CD4-positive, CD25-positive, alpha-beta regulatory T cell (primary cell): ENCODE measurements around the gene HAGH. TPM values are rescaled to one million over a fixed set of nuclear protein-coding genes. Genes with fewer than 3 reads are reported as not detected.

Source experiments
- ATAC-seq, 2 donors: fragments of 150-1000 bp; cut with Tn5 transposase; one replicate each; pipeline ENCODE4 v1.10.0; 2021; ENCODE audit warnings: low read depth in 2 of 2, moderate number of reproducible peaks in 2 of 2, moderate library complexity in 1 of 2
- DNase-seq, 3 donors: peaks; one replicate each; pipeline versions ENCODE4 v3.0.0 to v3.0.0-alpha.2; 2012 to 2022; ENCODE audit warnings: mixed read lengths in 1 of 3
- H3K27ac ChIP-seq: one replicate; pipeline ENCODE4 v1.7.0; 2013; ENCODE audit warnings: mild to moderate bottlenecking, low read length; ENCODE audit not compliant: insufficient read depth, poor library complexity, severe bottlenecking
- H3K27me3 ChIP-seq: one replicate; pipeline ENCODE4 v1.7.0; 2013; ENCODE audit warnings: low read length; ENCODE audit not compliant: control insufficient read depth, insufficient read depth
- H3K36me3 ChIP-seq: one replicate; pipeline ENCODE4 v1.7.0; 2013; ENCODE audit warnings: mild to moderate bottlenecking, low read length, moderate library complexity; ENCODE audit not compliant: control insufficient read depth, insufficient read depth
- H3K4me1 ChIP-seq: 2 replicates; pipeline ENCODE4 v1.7.0; 2013; ENCODE audit warnings: mild to moderate bottlenecking, low read length; ENCODE audit not compliant: insufficient read depth, control insufficient read depth, poor library complexity, severe bottlenecking
- H3K4me3 ChIP-seq: one replicate; pipeline ENCODE4 v1.7.0; 2013; ENCODE audit warnings: low read depth, mild to moderate bottlenecking, low read length, moderate library complexity
- H3K9me3 ChIP-seq, 2 experiments: 1 replicate in 1 of 2; 2 replicates in 1 of 2; pipeline ENCODE4 v1.7.0; 2013; ENCODE audit warnings: low read length in 2 of 2, mild to moderate bottlenecking in 1 of 2, moderate library complexity in 1 of 2; ENCODE audit not compliant: control insufficient read depth in 2 of 2
- H3K27ac Mint-ChIP-seq, 3 donors: one replicate each; pipeline ENCODE4 v1.8.0; 2020 to 2022; ENCODE audit warnings: mild to moderate bottlenecking in 3 of 3, mixed read lengths in 3 of 3, moderate library complexity in 2 of 3
- H3K27me3 Mint-ChIP-seq: one replicate; pipeline ENCODE4 v1.8.0; 2022; ENCODE audit warnings: mild to moderate bottlenecking, mixed read lengths
- H3K36me3 Mint-ChIP-seq: one replicate; pipeline ENCODE4 v1.8.0; 2020; ENCODE audit warnings: mixed read lengths
- H3K4me1 Mint-ChIP-seq, 4 donors: one replicate each; pipeline ENCODE4 v1.8.0; 2020 to 2022; ENCODE audit warnings: mixed read lengths in 4 of 4, mild to moderate bottlenecking in 1 of 4
- H3K4me3 Mint-ChIP-seq, 4 donors: one replicate each; pipeline ENCODE4 v1.8.0; 2020 to 2022; ENCODE audit warnings: mild to moderate bottlenecking in 4 of 4, mixed read lengths in 4 of 4, moderate library complexity in 3 of 4
- H3K9me3 Mint-ChIP-seq, 7 donors: one replicate each; pipeline ENCODE4 v1.8.0; 2020 to 2022; ENCODE audit warnings: mixed read lengths in 7 of 7, mild to moderate bottlenecking in 3 of 7, moderate library complexity in 2 of 7
- polyA plus RNA-seq, 4 donors: library from polyadenylated mRNA; unstranded; fragments of 300-500 nt; fragmentation: Illumina TruSeq; gene quantifications; one replicate each; pipeline ENCODE4 v1.2.3, GENCODE V29; 2021
- total RNA-seq: library from RNA; stranded (reverse); gene quantifications from one replicate; pipeline ENCODE4 v1.2.3, GENCODE V29; 2022

The HAGH gene
- total and polyA plus RNA-seq, 5 donors from 2014 or later: 36.1 to 69.1 (median 46.4) TPM

DNA sequence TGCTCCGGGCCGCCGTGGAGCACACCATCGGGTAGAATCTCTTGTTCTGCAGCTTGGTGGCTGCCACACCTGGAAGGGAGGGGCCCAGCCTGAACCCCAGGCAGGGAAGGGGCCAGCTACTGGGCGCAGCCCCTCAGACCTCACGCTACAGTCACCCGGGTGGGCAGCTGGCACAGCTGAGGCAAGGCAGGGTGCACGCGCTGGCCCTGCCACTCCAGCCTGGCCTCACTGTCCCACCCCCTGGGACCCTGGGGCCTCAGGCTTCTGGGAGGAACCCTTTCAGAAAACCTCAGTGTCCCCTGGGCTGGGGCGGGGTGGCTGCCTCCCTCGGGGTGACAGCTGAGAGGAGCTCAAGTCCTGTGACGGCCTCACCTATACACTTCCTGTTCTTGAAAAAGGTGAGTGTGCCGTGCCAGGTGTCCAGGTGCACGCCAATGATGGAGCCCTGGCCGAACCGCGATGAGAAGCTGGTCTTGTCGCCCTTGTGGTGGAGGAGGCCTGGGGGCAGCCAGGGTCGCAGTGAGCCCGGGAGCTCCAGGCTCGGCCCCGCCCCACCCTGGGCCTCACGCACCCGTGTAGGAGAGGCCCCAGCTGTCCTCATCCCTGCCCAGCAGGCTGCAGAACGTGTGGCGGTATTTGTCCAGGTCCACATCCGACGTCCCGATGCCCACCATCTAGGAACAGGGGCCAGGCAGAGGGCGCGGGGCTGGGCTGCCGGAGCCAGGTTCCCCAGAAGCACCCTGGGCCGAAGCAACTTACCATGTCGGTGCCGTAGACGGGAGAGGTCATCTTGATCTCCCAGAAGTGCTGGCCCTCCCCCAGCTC is 49.0 kb downstream of the HAGH start:
- ATAC-seq (no peak), DNase-seq (no peak)
- Mint-ChIP-seq H3K36me3 (no peaks in the 10 kb centered on the region), H3K4me3 (no peak overlapping the region), H3K9me3 (no peaks in the 10 kb centered on the region), H3K4me1 (peaks cover 0 to 21% (median under 1%) of the 10 kb centered on the region in 4 donors), H3K27ac (no peak overlapping the region), H3K27me3 (no peaks in the 10 kb centered on the region)
- Histone ChIP-seq H3K4me3 (no peak overlapping the region), H3K4me1 (peaks cover 34% of the 10 kb centered on the region), H3K27ac (no peak overlapping the region), H3K36me3 (peaks cover 19% of the 10 kb centered on the region), H3K27me3 (no peaks in the 10 kb centered on the region), H3K9me3 (no peaks in the 10 kb centered on the region)

DNA sequence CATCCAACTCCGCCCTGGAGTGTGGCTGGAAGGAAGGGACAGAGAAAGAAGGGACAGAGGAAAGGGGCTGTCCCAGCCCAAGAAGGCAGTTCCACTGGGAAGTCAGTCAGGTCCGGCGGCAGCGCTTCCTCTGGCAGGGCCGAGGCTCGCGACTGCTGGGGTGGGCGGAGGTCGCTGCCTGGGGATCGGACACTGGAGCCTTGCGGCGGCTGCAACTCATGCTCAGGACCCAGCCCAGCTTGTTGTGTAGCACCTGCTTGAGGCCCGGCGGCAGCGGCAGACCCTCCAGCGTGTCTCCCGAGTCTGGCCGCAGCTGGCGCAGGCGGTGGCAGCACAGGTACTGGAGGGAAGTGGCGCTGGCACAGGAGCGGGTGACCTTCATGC is 49.6 kb downstream of the HAGH start:
- H3K27me3 Mint-ChIP-seq: no peaks in the 10 kb centered on the region
- peaks cover 19% of the 10 kb centered on the region for H3K36me3 ChIP-seq
- no peak overlapping the region for H3K4me3 ChIP-seq
- H3K9me3 ChIP-seq: no peaks in the 10 kb centered on the region
- ATAC-seq (no peak), DNase-seq (no peak)
- H3K27ac ChIP-seq: no peak overlapping the region
- peaks cover 0 to 24% (median 2%) of the 10 kb centered on the region in 4 donors for H3K4me1 Mint-ChIP-seq
- no peak overlapping the region for H3K4me3 Mint-ChIP-seq
- no peak overlapping the region for H3K27ac Mint-ChIP-seq
- no peaks in the 10 kb centered on the region for H3K9me3 Mint-ChIP-seq
- H3K4me1 ChIP-seq: peaks cover 39% of the 10 kb centered on the region
- H3K27me3 ChIP-seq: no peaks in the 10 kb centered on the region
- H3K36me3 Mint-ChIP-seq: no peaks in the 10 kb centered on the region

DNA sequence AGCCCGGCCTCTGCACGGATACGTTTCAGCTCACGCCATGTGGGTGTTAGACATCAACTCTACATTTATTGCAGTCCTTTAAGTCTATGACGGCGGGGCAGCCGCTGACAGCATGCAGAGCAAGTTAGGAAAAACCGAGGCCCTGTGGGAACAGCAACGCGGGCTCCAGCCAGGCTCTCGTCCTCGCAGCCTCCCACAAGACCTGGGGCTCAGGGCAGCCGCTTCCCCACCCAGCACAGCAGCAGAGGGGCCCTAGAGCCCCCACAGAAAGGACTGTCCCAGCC is 50.0 kb downstream of the HAGH start:
- Mint-ChIP-seq H3K36me3 (no peaks in the 10 kb centered on the region), H3K27ac (no peak overlapping the region), H3K27me3 (no peaks in the 10 kb centered on the region), H3K4me3 (no peak overlapping the region), H3K4me1 (peaks cover 0 to 24% (median 1%) of the 10 kb centered on the region in 4 donors), H3K9me3 (no peaks in the 10 kb centered on the region)
- Histone ChIP-seq H3K27me3 (no peaks in the 10 kb centered on the region), H3K4me3 (no peak overlapping the region), H3K4me1 (peaks cover 38% of the 10 kb centered on the region), H3K27ac (no peak overlapping the region), H3K9me3 (no peaks in the 10 kb centered on the region), H3K36me3 (peaks cover 19% of the 10 kb centered on the region)
- no peak for DNase-seq
- no peak for ATAC-seq

DNA sequence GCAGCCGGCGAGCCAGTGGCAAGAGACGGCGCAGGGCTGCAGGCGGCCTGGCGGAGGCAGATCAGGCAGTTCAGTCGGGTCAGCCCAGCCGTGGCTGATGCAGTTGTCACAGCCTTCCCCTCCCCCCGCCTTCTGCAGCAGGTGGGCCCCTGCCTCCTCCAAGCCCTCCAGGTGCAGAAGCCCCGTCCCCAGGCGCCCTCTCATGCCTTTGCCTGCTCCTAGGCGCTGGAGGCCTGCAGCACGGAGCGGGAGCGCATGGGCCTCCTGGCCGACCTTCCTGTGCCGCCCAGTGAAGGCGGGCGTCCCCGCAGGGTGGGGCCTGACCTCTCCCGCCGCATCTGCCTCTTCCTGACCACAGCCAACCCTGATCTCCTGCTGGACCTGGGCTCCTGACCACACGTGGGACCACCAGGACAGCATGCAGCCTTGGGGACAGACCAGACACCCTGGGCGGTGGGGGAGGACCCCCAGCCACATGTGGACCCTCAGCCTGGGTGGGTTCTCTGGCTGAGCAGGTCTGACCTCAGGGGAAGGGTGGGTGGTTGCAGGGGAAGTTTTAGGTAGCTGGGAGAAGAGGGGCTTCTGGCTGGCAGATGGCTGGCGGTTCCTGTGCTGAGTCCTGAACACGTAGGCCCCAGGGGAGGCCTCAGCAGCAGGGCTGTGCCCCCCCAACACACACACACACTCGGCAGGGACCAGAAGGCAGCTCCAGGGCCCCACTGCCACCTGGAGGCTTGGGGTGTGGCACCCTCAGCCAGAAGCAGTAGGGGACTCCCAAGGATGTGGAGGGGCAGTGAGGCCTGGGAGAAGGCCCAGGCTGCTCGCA is 50.6 kb downstream of the HAGH start:
- Histone ChIP-seq H3K4me1 (peaks cover 33% of the 10 kb centered on the region), H3K27ac (no peak overlapping the region), H3K36me3 (peaks cover 19% of the 10 kb centered on the region), H3K27me3 (no peaks in the 10 kb centered on the region), H3K9me3 (no peaks in the 10 kb centered on the region), H3K4me3 (no peak overlapping the region)
- Mint-ChIP-seq H3K27me3 (no peaks in the 10 kb centered on the region), H3K27ac (no peak overlapping the region), H3K4me1 (peaks cover 0 to 18% (median 1%) of the 10 kb centered on the region in 4 donors), H3K4me3 (peak overlapping the region in 1 of 4 donors; percentile 41), H3K36me3 (no peaks in the 10 kb centered on the region), H3K9me3 (no peaks in the 10 kb centered on the region)
- no peak for ATAC-seq
- no peak for DNase-seq

DNA sequence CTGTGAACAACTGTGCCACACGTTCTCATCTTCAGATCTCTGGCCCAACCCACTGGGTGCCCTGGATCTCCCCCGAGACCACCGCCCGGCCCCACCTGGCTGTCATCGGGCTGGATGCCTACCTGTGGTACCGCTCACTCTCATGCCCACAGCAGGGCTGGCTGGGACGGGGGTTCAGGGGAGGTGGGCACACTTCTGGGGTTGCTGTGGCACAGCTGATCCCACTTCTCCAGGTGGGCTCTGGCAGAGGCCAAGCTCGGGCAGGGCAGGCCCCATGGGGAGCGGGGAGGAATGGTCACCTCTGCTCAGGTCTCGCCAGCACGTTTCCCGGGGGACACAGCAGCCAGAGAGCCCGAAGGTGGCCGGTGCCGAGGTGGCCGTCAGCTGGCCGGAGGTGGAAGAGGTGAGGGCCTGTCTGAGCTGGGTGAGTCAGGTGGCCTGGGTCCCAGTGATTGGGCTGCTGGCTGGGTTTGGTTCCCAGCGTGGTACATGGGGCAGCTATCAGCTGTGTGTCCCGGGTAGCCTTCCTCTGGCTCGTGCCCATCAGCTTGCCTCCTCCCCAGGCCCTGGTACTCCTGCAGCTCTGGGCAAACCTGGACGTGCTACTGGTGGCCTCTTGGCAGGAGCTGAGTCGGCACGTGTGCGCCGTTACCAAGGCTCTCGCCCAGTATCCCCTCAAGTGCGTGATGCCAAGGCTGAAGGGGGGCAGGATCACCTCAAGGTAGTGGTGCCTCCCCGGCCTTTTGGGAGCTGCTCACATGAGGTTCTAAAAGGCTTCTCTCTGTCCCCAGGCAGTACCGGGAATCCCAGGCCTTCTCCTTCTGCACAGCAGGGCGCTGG is 51.4 kb downstream of the HAGH start:
- Mint-ChIP-seq H3K4me1 (peaks cover 0 to 16% (median 1%) of the 10 kb centered on the region in 4 donors), H3K9me3 (no peaks in the 10 kb centered on the region), H3K27ac (peak overlapping the region in 1 of 3 donors; percentile 32), H3K36me3 (no peaks in the 10 kb centered on the region), H3K4me3 (peak overlapping the region; percentile 41 to 97 (median 78)), H3K27me3 (no peaks in the 10 kb centered on the region)
- Histone ChIP-seq H3K4me1 (peaks cover 38% of the 10 kb centered on the region), H3K27me3 (no peaks in the 10 kb centered on the region), H3K36me3 (peaks cover 17% of the 10 kb centered on the region), H3K27ac (no peak overlapping the region), H3K4me3 (no peak overlapping the region), H3K9me3 (no peaks in the 10 kb centered on the region)
- ATAC-seq (no peak), DNase-seq (no peak)

DNA sequence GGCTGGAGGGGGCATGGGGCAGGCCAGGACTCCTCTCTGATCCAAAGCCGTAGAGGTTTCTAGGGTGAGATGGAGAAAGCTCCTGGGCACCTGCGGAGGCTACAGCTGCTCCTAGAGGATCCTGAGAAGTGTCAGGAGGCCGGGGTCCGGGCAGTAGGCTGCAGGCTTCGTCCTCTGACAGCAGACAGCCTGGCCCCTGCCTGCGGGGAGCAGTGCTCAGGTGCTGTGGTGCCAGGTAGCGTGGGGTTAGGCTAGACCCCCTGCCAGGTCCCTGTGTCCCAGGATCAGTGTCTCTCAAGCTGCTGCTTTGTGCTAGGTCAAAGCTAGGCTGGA is 52.2 kb downstream of the HAGH start:
- H3K4me3 Mint-ChIP-seq: peak overlapping the region; percentile 41 to 97 (median 91)
- no peaks in the 10 kb centered on the region for H3K27me3 Mint-ChIP-seq
- peaks cover 0 to 18% (median 1%) of the 10 kb centered on the region in 4 donors for H3K4me1 Mint-ChIP-seq
- ATAC-seq: no peak
- Histone ChIP-seq H3K27ac (no peak overlapping the region), H3K27me3 (no peaks in the 10 kb centered on the region), H3K4me1 (peaks cover 46% of the 10 kb centered on the region), H3K9me3 (no peaks in the 10 kb centered on the region), H3K4me3 (no peak overlapping the region), H3K36me3 (peaks cover 17% of the 10 kb centered on the region)
- no peaks in the 10 kb centered on the region for H3K9me3 Mint-ChIP-seq
- no peaks in the 10 kb centered on the region for H3K36me3 Mint-ChIP-seq
- no peak for DNase-seq
- peak overlapping the region in 1 of 3 donors; percentile 32 for H3K27ac Mint-ChIP-seq

DNA sequence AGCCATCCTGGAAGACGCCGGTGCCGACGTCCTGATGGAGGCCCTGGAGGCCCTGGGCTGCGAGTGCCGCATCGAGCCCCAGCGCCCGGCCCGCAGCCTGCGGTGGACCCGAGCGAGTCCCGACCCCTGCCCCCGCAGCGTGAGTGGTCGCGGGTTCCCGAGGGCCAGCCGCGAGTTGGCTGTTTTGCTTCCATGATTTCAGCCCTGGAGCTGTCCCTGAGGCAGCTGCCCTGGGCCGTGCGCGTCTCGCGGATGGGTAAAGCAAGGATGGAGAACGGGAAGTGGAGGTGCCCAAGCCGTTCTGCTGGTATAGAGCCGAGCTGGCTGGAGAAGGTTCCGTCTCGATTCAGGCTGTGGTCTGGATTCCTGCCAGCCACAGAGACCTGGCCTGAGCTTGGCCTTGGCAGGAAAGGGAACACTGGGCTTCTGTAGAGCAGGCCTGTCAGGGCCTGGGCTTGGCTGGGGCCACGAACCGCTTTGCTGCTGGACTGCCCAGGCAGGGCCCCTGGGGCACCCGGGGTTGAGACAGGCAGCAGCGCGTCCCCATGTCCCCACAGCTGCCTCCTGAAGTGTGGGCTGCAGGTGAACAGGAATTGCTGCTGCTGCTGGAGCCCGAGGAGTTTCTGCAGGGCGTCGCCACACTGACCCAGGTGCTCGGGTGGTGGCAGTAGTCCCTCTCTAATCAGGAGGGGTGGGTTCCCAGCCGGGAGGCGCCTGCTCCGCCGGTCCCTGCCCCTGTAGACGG is 52.8 kb downstream of the HAGH start:
- peak overlapping the region; percentile 84 to 98 (median 97) for H3K4me3 Mint-ChIP-seq
- ATAC-seq: no peak

More for the DNA sequence above, 52.8 kb downstream of the HAGH start:
- no peak for DNase-seq
- peaks cover 0 to 18% (median 1%) of the 10 kb centered on the region in 4 donors for H3K4me1 Mint-ChIP-seq
- no peaks in the 10 kb centered on the region for H3K36me3 Mint-ChIP-seq
- Histone ChIP-seq H3K4me3 (peak overlapping the region; percentile 57), H3K27ac (peak overlapping the region; percentile 85), H3K36me3 (peaks cover 17% of the 10 kb centered on the region), H3K27me3 (no peaks in the 10 kb centered on the region), H3K4me1 (peaks cover 46% of the 10 kb centered on the region), H3K9me3 (no peaks in the 10 kb centered on the region)
- H3K27me3 Mint-ChIP-seq: no peaks in the 10 kb centered on the region
- no peaks in the 10 kb centered on the region for H3K9me3 Mint-ChIP-seq
- H3K27ac Mint-ChIP-seq: no peak overlapping the region
